C4-2B (cell line): ENCODE measurements around the gene SPATA18.

Source experiments
- CTCF ChIP-seq: fragments of 450-650 bp; conservative IDR thresholded peaks from 2 replicates; pipeline ENCODE4 v1.5.1; 2017; ENCODE audit warnings: mild to moderate bottlenecking
- ZFX ChIP-seq: fragments of 450-650 bp; IDR thresholded peaks from 2 replicates; pipeline ENCODE4 v1.6.1; 2017

GRCh38 chr4:52106660-52107059 is 55.6 kb downstream of the SPATA18 start:
- TF ChIP-seq CTCF (no peak), ZFX (no peak)
